Ascending aorta (tissue), 2 donors: ENCODE results near the gene FAM118B. TPM values are rescaled to one million over a fixed set of nuclear protein-coding genes. Genes with fewer than 3 reads are reported as not detected.

ENCODE experiments used
- DNase-seq, 2 donors: peaks; one replicate each; pipeline ENCODE4 v3.0.0-alpha.2; 2019; ENCODE audit warnings: low spot score in 2 of 2
- H3K27ac ChIP-seq, 2 donors: fragments of 200-600 bp; sonication (generic); one replicate each; pipeline ENCODE4 v1.5.1; 2016 to 2017; ENCODE audit warnings: mild to moderate bottlenecking in 1 of 2
- H3K27me3 ChIP-seq: fragments of 200-600 bp; sonication (generic); one replicate; pipeline ENCODE4 v1.5.1; 2017
- H3K36me3 ChIP-seq, 2 donors: fragments of 200-600 bp; sonication (generic); one replicate each; pipeline ENCODE4 v1.5.1; 2016
- H3K4me1 ChIP-seq, 2 donors: fragments of 200-600 bp; sonication (generic); one replicate each; pipeline ENCODE4 v1.5.1; 2016 to 2017; ENCODE audit warnings: mild to moderate bottlenecking in 1 of 2
- H3K4me3 ChIP-seq, 2 donors: fragments of 200-600 bp; sonication (generic); one replicate each; pipeline ENCODE4 v1.5.1; 2016 to 2017; ENCODE audit warnings: mild to moderate bottlenecking in 1 of 2
- H3K9me3 ChIP-seq, 2 donors: fragments of 200-600 bp; sonication (generic); one replicate each; pipeline ENCODE4 v1.5.1; 2016
- CTCF ChIP-seq, 3 experiments: fragments of 200-600 bp in 2 of 3; fragments of 450-650 bp in 1 of 3; sonication (generic) in 2 of 3; IDR thresholded peaks; one replicate each; pipeline ENCODE4 v1.5.1; 2016 to 2019; ENCODE audit warnings: antibody characterized with exemption in 3 of 3, mild to moderate bottlenecking in 1 of 3, moderate library complexity in 1 of 3
- intact Hi-C: fragments of 100-400 bp; cut with DNase I; formaldehyde crosslinking; loops from one replicate; pipeline ENCODE4 v1.15.1; 2023
- total RNA-seq: library from RNA; depleted of rRNA; stranded (reverse); fragments of >200 nt; gene quantifications from one replicate; pipeline ENCODE4 v1.1.0, GENCODE V29; 2016

FAM118B gene
- total RNA-seq, 1 donor from 2014 or later, result 14.0 TPM

DNA sequence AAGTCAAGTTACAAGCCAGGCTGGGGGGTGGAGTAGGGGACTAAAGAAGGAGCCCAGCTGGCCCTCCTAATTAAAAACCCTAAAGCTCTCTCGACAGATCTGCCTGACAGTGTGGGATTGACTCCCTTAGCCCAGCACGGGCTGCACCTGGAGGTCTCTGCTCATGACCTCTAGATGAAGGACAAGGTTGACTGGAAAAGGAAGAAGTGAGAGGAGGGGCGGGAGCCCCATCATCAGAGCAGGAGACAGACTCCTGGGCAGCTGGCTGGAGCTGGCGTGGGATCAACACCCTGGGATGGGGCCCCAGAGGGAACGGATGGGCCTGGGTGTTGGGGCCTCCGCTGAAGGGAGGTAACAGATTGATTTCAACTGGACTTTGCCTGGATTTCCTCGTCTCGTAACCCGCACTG, 46.3 kb upstream of the FAM118B start:
- Histone ChIP-seq H3K36me3 (no peaks in the 10 kb centered on the region), H3K4me3 (no peak overlapping the region), H3K4me1 (no peaks in the 10 kb centered on the region), H3K27me3 (no peaks in the 10 kb centered on the region), H3K27ac (no peak overlapping the region), H3K9me3 (no peaks in the 10 kb centered on the region)
- intact Hi-C loops, result no loop called here
- TF ChIP-seq CTCF (IDR thresholded peaks at IDR 0.05), result no peak
- DNase-seq, result no peak

DNA sequence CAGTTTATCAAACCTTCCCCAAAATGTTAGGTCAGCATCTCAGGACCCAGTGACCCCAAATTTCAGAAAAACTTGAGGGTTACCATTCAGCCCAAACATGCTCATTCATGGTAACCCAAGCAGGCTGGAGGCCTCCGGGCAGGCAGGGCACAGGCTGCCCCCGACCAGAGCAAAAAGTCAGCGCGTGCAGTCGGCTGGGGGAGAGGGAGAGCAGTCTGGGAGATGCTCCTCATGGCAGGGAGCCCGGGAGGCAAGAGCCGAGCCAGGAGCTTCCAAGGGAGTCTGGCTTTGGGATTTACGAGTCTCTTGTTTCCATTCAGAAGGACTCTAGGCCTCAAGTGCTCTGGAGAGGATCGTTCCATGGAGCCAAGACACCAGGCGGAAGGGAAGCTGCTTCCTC, 45.8 kb upstream of the FAM118B start:
- Histone ChIP-seq H3K27ac (no peak overlapping the region), H3K4me3 (no peak overlapping the region), H3K27me3 (no peaks in the 10 kb centered on the region), H3K36me3 (no peaks in the 10 kb centered on the region), H3K4me1 (no peaks in the 10 kb centered on the region), H3K9me3 (no peaks in the 10 kb centered on the region)
- DNase-seq, result no peak
- TF ChIP-seq CTCF (IDR thresholded peaks at IDR 0.05), result no peak
- intact Hi-C loops, result no loop called here

DNA sequence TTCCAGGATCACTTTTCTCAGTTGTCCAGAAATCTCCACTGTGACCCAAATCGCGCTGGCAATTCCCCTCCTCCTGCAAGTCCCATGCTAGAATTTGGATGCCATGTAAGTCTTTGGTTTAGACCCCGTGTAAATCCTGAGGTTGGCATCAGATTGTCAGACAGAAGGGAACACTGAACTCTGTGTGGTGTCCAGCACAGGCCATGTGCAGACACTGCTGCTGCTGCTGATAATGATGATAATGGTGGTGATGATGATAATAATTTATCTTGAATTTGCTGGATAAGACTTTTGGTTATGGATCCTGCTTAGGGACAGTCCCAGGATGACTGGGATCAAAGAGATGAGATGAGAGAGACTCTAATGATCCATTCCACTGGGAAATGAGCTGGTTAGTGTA, 45.2 kb upstream of the FAM118B start:
- intact Hi-C loops, result no loop called here
- Histone ChIP-seq H3K36me3 (no peaks in the 10 kb centered on the region), H3K27ac (no peak overlapping the region), H3K4me1 (no peaks in the 10 kb centered on the region), H3K9me3 (no peaks in the 10 kb centered on the region), H3K4me3 (no peak overlapping the region), H3K27me3 (no peaks in the 10 kb centered on the region)
- TF ChIP-seq CTCF (IDR thresholded peaks at IDR 0.05), result no peak
- DNase-seq, result no peak

GRCh38 chr11:126167488-126167887, 44.1 kb upstream of the FAM118B start:
- Histone ChIP-seq H3K4me3 (no peak overlapping the region), H3K9me3 (no peaks in the 10 kb centered on the region), H3K4me1 (no peaks in the 10 kb centered on the region), H3K27ac (no peak overlapping the region), H3K36me3 (no peaks in the 10 kb centered on the region), H3K27me3 (no peaks in the 10 kb centered on the region)
- intact Hi-C loops, result no loop called here
- DNase-seq, result no peak
- TF ChIP-seq CTCF (IDR thresholded peaks at IDR 0.05), result no peak

DNA sequence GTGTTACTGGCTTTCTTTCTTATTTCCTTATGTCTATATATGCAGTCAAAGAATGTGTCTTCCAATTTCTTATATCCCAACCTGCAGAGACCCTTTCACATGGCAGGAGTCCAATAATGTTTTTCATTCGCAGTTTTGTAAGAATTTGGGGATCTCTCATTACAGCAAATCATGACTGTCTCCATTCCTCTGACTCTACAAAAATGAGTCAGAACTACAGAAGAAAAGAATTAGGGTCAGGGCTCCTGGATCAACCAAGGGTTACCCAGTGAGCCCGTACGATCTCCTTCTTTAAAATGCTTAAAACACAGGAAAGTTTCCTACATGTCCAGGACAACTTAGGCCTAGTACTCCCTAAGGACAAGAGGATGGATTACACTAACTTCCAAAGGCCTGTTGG, 42.3 kb upstream of the FAM118B start:
- no peak for DNase-seq
- Histone ChIP-seq H3K36me3 (no peaks in the 10 kb centered on the region), H3K27me3 (no peaks in the 10 kb centered on the region), H3K9me3 (no peaks in the 10 kb centered on the region), H3K27ac (no peak overlapping the region), H3K4me3 (no peak overlapping the region), H3K4me1 (no peaks in the 10 kb centered on the region)
- intact Hi-C loops, result no loop called here
- TF ChIP-seq CTCF (IDR thresholded peaks at IDR 0.05), result no peak

DNA sequence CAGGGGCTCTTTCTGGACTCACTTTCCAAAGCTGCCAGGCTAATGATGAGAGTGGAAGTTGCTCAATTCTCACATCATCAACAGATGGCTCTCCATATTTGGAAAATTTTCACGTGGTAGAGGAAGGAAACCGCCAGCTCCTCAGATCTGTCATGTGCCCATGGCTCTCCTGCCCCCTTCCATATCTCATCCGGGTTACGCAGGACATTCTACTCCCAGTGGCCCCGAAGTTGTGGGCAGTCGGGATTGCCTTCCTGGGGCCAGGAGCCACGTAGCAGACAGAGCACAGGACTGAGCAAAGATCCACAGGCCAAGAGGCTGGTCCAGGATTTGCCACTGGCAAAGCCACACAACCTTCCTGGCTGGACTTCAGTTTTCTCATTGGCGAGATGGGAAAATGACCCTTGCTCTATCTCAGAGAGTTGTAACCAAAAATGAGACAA, 39.0 kb upstream of the FAM118B start:
- Histone ChIP-seq H3K9me3 (no peaks in the 10 kb centered on the region), H3K36me3 (no peaks in the 10 kb centered on the region), H3K27ac (no peak overlapping the region), H3K4me1 (no peaks in the 10 kb centered on the region), H3K4me3 (no peak overlapping the region), H3K27me3 (no peaks in the 10 kb centered on the region)
- no peak for TF ChIP-seq CTCF (IDR thresholded peaks at IDR 0.05)
- no peak for DNase-seq
- intact Hi-C loops, result no loop called here
